Hematopoietic multipotent progenitor cell treated with erythropoietin and hydrocortisone succinate and interleukin-3 and kit ligand, for 4 days (in vitro differentiated cells): Measurements from ENCODE around the gene CTTN.
A peak's percentile ranks its signal among the peaks of the same experiment; 100 is the strongest.

ENCODE experiments used
- DNase-seq: peaks from one replicate; pipeline ENCODE4 v3.0.0-alpha.2; 2015

Gene CTTN

GRCh38 chr11:70397983-70398833 is at the start of gene CTTN:
Gene CTTN (plus strand): TSS chr11:70398529. CDS start chr11:70407298, 8,769 bp downstream.
- DNase-seq: peak; percentile 76

GRCh38 chr11:70348608-70349007 is 49.7 kb upstream of the CTTN start:
- DNase-seq: no peak

- DNase-seq: no peak
Observed at GRCh38 chr11:70351646-70352045, 46.7 kb upstream of the CTTN start.

DNA sequence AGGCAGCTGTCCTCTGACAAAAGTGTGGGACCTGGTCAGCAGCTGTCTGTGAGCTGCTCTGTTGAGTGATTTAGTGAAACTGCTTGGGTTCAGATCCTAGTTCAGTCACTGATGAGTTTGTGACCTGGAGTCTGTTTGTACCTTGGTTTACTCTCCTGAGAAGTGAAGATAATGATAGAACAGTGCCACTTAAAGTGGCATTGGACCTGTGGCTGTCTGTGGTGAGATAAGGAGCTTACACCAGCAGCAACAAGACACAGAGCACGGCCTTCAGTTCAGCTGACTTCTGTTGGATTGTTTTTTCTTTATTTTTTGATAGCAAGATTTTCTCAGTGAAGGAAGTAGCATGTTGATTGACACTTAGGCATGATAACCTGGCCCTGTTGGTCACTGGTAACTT is 46.2 kb upstream of the CTTN start:
- DNase-seq: peak; percentile 69

GRCh38 chr11:70352601-70353000 is 45.7 kb upstream of the CTTN start:
- no peak for DNase-seq

DNA sequence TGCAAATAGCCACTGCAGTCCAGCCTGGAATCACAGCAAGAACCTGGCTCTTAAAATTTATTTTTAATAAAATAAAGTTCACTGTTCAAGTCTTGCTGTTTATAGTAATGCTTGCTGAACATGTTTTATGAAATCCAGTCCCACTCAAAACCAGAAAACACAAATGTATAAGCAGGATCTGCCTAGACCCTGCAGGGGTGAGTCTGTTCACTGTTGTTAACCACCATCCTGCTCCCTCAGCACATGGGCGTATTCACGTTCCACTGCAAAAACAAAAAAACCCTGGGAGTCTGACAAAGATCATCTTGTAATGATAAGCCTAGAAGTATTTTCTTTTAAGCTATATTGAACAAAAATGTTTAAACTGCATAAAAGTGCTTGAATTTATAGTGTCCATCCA is 45.0 kb upstream of the CTTN start:
- DNase-seq: no peak

DNA sequence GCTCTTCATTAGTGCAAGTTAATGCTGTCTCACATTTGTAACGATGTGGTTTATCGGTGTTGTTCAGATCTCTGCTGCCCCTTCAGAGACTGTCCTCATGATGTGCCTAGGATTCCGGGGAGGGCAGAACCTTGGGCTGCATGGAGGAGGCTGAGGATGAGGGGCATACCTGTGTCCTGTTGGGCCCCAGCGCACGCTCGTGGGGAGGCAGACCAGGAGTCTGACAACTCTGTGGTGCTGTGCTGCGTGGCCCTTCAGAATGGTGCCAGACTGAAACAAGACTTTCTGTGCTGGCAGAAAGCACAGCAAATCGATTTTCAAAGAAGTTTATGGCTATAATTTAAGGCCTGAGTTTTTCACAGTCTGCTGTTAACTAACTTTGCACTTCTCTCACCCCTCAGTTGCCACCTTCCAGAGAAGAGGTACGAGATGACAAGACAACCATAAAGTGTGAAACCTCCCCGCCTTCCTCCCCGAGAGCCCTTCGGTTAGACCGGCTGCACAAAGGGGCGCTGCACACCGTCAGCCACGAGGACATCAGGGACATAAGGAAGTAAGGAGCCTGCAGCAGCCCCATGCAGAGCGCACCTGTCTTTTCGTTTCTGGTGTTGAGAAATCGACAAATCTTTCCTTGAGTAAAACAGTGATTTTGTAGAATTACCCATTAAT is 44.3 kb upstream of the CTTN start:
- DNase-seq: no peak

GRCh38 chr11:70354629-70355028 is 43.7 kb upstream of the CTTN start:
- DNase-seq: no peak

GRCh38 chr11:70358753-70359152 is 39.6 kb upstream of the CTTN start:
- DNase-seq: peak; percentile 42

- DNase-seq: no peak
Observed at GRCh38 chr11:70359451-70360205, 38.7 kb upstream of the CTTN start.

DNA sequence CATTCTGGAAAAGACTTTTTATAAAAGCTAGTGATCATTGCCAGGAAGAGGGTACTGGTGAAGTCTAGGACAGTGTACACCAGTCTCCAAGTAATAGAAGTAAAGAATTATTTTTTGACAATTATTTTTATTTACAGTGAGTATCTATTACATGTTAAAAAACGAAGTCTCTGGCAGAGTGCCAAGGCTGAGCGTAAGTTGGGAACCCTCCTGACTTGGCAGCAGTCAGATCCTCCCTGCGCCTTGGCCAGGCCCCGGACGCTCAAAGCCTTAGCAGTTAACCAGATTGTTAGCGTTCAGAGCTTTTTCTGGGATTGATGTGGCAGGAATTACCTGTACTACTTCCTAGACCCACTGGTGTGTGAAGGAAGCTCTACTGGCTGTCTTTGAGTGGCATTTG is 38.1 kb upstream of the CTTN start:
- DNase-seq: no peak

DNA sequence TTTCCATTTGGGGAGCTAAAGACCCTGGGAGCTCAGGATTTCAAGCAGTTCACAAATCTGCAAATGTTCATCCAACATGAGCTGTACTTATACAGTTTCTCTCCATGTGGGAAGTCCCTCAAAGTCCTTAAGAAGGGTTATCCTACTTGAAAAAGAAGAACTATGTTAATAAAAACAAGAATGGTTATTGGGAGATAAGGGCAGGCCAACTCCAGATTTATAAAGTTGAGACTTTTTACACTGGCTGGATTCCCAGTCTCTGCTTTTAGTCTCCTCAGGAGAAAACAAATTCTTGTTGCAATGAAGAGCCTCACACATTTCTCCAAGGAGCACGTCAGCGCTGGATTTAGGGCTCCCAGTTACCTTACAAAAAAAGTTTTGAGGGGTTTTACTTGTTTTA is 34.2 kb upstream of the CTTN start:
- peak; percentile 20 for DNase-seq

- peak; percentile 91 for DNase-seq
Observed at GRCh38 chr11:70364745-70365543, 33.4 kb upstream of the CTTN start.

DNA sequence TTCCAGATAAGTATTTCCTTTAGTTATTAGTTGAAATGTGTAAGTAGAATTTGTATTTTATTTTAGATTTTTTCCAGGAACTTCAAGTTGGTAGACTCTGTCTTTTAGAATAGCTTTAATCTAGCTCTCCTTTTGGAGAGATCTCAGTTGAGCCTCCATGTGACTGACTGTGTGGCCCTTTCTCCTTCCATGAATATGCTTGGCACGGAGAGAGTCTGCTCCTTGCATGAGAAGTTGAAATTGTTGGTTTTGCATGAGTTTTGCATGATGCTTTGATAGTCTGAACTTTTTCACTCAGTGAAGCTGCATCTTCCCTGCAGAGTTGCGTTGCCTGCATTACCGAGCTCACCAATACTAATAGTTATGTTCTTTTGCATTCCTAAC is 32.8 kb upstream of the CTTN start:
- no peak for DNase-seq

- DNase-seq: no peak
Observed at GRCh38 chr11:70367071-70367470, 31.3 kb upstream of the CTTN start.

GRCh38 chr11:70368961-70369360 is 29.4 kb upstream of the CTTN start:
- no peak for DNase-seq

GRCh38 chr11:70371241-70371640 is 27.1 kb upstream of the CTTN start:
- DNase-seq: no peak

DNA sequence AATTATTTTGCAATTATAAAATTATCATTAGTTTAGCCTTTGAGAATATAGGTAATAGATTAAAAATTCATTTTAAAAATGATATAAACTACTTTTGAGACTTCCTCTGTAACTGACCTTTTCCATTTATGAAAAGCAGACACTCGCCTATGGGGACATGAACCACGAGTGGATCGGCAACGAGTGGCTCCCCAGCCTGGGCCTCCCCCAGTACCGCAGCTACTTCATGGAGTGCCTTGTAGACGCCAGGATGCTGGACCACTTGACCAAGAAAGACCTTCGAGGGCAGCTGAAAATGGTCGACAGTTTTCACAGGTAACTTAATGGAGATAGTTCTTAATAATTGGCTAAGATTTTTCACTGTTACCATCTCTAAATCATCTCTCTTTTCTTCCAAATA is 26.3 kb upstream of the CTTN start:
- no peak for DNase-seq

DNA sequence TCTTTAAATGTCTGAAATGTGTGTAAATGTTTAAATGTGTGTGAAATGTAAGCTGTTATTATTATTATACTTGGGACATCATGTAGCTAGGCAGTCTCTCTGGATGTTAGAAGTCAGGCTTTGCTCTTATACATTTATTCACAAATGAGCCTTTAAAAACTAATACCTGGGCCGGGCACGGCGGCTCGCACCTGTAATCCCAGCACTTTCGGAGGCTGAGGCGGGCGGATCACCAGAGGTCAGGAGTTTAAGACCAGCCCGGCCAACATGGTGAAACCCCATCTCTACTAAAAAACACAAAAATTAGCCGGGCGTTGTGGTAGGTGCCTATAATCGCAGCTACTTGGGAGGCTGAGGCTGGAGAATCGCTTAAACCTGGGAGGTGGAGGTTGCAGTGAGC is 21.7 kb upstream of the CTTN start:
- DNase-seq: no peak

DNA sequence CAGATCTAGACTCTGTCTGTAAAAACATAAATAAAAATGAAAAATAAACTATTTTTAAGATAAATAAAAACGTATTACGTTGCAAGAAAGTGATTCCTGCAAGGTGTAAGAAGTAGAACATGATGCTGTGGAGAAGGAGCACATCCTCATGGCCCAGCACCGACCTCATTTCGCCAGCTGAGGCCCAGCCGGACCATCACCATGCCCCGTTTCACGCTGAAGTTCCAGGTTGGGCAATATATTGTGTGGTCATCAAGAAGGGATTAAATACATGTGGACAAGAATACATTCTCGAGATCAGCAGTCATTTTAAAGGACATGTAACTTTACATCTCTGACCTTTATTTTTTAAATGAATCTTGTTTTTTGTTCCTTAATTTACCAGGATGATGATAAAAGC is 20.7 kb upstream of the CTTN start:
- no peak for DNase-seq

DNA sequence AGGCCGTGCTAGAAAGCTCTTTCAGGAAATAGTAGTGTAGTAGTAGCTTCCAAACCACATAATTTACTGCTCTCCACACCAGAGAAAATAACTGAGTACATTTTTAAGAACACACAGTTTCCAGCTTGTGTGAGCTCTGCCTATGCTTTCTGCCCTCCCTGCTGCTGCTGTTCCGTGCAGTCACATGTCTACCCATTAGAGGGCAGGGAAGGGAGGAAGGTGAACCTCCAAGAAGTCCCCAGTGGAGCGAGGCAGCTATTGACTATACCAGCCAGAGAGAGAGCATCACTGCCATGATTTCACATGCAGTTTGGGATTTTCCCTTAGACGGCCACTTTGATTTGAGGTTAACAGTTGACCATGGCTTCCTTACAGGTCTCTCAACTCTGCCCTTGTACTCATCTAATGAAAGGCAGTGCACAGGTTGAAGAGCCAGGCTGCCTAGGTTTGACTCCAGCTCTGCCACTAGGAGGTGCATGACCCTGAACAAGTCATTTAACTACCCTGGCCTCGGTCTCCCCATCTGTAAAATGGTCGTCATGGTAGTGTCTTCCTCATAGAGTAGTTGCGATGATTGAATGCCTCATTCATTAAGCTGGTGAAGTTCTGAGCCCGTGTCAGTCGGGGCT is 19.7 kb upstream of the CTTN start:
- DNase-seq: no peak

DNA sequence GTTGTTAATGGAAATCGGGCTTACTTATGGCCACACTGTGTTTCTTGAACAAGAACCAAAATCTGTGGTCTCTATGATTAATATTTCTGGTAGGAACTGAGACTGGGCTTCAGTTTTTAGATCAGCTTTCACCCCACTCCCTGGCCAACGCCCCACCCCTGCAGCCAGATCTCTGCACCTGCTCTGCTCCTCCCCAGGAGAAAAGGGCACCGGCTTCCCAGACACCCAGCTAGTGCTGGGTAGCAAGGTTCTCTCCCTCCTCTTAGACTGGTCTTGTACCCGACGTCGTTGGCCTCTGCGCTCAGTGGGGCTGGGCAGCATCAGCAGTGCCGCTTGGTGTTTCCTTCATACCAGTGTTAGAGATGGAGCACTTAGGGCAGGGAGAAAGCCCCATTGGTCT is 17.0 kb upstream of the CTTN start:
- no peak for DNase-seq
